HG03457 (cell line): Measurements from ENCODE around the gene CFAP119.
A peak's percentile ranks its signal among the peaks of the same experiment; 100 is the strongest.

Source experiments
- ATAC-seq: cut with Tn5 transposase; IDR thresholded peaks from one replicate; pipeline ENCODE4 v1.9.1; 2021; ENCODE audit warnings: moderate number of reproducible peaks; ENCODE audit not compliant: unreplicated experiment

The CFAP119 gene

GRCh38 chr16:30762991-30763725 lies 1.3 kb upstream of the CFAP119 start:
- ATAC-seq: no peak

GRCh38 chr16:30761427-30761927 lies 385 bp downstream of the CFAP119 start:
- ATAC-seq: peak; percentile 11

- no peak for ATAC-seq
These were observed 1.1 kb downstream of the CFAP119 start for GRCh38 chr16:30760577-30761426.

- no peak for ATAC-seq
These were observed 1.8 kb downstream of the CFAP119 start for GRCh38 chr16:30760001-30760559.

GRCh38 chr16:30758988-30759491 lies 2.8 kb downstream of the CFAP119 start:
- no peak for ATAC-seq

GRCh38 chr16:30757316-30757715 lies 4.5 kb downstream of the CFAP119 start:
- no peak for ATAC-seq

- no peak for ATAC-seq
These were observed 5.1 kb downstream of the CFAP119 start for GRCh38 chr16:30756781-30757100.

- no peak for ATAC-seq
These were observed 5.7 kb downstream of the CFAP119 start for GRCh38 chr16:30755955-30756780.

- ATAC-seq: no peak
These were observed 8.3 kb downstream of the CFAP119 start for GRCh38 chr16:30753596-30753995.

- ATAC-seq: no peak
These were observed 10.9 kb downstream of the CFAP119 start for GRCh38 chr16:30750876-30751465.

GRCh38 chr16:30750201-30750600 lies 11.7 kb downstream of the CFAP119 start:
- no peak for ATAC-seq

- ATAC-seq: no peak
These were observed 13.0 kb downstream of the CFAP119 start for GRCh38 chr16:30748634-30749445.

- ATAC-seq: peak; percentile 88
These were observed 13.8 kb downstream of the CFAP119 start, which contains the start of gene PHKG2 for GRCh38 chr16:30747799-30748633. TSS of gene PHKG2 (plus strand) at chr16:30748425. CDS start at chr16:30748821, 396 bp downstream.

GRCh38 chr16:30747331-30747730 lies 14.5 kb downstream of the CFAP119 start:
- ATAC-seq: no peak

GRCh38 chr16:30746638-30747175 lies 15.2 kb downstream of the CFAP119 start:
- no peak for ATAC-seq

GRCh38 chr16:30745082-30745481 lies 16.8 kb downstream of the CFAP119 start:
- ATAC-seq: no peak

- ATAC-seq: no peak
These were observed 17.7 kb downstream of the CFAP119 start for GRCh38 chr16:30744183-30744582.

- ATAC-seq: no peak
These were observed 18.1 kb downstream of the CFAP119 start for GRCh38 chr16:30743716-30744115.
